Measurements from ENCODE around the gene PNMA6E. TPM values are rescaled to one million over a fixed set of nuclear protein-coding genes. Genes with fewer than 3 reads are reported as not detected.

Gene PNMA6E
- total RNA-seq, 4 donors from 2014 or later = not detected

DNA sequence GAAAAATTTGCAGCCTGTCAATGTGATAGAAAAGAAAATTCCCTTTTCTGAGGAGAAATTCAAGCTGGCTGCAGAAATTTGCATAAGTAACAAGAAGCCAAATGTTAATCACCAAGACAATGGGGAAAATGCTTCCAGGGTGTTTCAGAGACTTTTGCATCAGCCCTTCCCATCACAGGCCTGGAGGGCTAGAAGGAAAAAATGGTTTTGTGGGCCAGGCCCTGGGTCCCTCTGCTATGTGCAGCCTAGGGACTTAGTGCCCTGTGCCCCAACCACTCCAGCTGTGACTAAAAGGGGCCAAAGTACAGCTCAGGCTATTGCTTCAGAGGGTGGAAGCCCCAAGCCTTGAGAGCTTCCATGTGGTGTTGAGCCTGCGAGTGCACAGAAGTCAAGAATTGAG lies 43.3 kb downstream of the PNMA6E start:
- no peak overlapping the region for H3K4me3 ChIP-seq
- no peak overlapping the region for H3K27ac ChIP-seq
- no peak for DNase-seq
- peaks cover 0 to 5% (median 0%) of the 10 kb centered on the region in 4 donors for H3K9me3 ChIP-seq
- TF ChIP-seq CTCF (IDR thresholded peaks at IDR 0.05) (no peak), POLR2A (IDR thresholded peaks at IDR 0.05) (no peak)
- no peaks in the 10 kb centered on the region for H3K36me3 ChIP-seq
- H3K4me1 ChIP-seq = no peaks in the 10 kb centered on the region
- H3K27me3 ChIP-seq = no peaks in the 10 kb centered on the region

- no peak for DNase-seq
- peaks cover 0 to 5% (median 0%) of the 10 kb centered on the region in 4 donors for H3K9me3 ChIP-seq
- H3K4me1 ChIP-seq = no peaks in the 10 kb centered on the region
- H3K27ac ChIP-seq = no peak overlapping the region
- no peaks in the 10 kb centered on the region for H3K27me3 ChIP-seq
- H3K4me3 ChIP-seq = no peak overlapping the region
- no peaks in the 10 kb centered on the region for H3K36me3 ChIP-seq
- no peak for TF ChIP-seq POLR2A (IDR thresholded peaks at IDR 0.05)
Observed at GRCh38 chrX:153353416-153353815, 47.7 kb downstream of the PNMA6E start.

DNA sequence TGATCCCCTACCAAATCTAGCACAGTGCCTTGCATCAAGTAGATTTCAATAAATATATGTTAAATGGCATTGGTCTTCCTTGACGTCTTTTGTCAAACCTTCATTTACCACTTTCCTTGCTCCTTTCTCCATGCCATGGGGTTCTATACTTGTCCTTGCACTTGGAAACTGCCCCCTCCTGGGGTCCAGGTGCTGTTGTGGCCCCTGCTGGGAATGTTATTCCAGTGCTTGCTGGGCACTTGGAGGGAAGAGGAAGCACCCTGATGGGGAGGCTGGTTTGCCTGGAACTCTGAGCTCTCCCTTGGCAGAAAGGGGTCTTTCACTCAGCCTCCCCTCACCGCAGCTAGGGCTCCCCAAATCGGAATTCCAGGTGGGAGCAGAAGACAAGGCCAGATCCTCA lies 48.3 kb downstream of the PNMA6E start:
- no peak for DNase-seq
- H3K27me3 ChIP-seq = no peaks in the 10 kb centered on the region
- no peaks in the 10 kb centered on the region for H3K36me3 ChIP-seq
- H3K27ac ChIP-seq = no peak overlapping the region
- no peaks in the 10 kb centered on the region for H3K4me1 ChIP-seq
- no peak overlapping the region for H3K4me3 ChIP-seq
- TF ChIP-seq CTCF (IDR thresholded peaks at IDR 0.05) = no peak
- TF ChIP-seq POLR2A (IDR thresholded peaks at IDR 0.05) = no peak
- H3K9me3 ChIP-seq = peaks cover 0 to 1% (median 0%) of the 10 kb centered on the region in 4 donors

GRCh38 chrX:153351981-153352380 lies 49.2 kb downstream of the PNMA6E start:
- no peak for DNase-seq
- H3K4me1 ChIP-seq = no peaks in the 10 kb centered on the region
- no peak for TF ChIP-seq CTCF (IDR thresholded peaks at IDR 0.05)
- TF ChIP-seq POLR2A (IDR thresholded peaks at IDR 0.05) = no peak

GRCh38 chrX:153349952-153350351 lies 51.2 kb downstream of the PNMA6E start:
- TF ChIP-seq CTCF (IDR thresholded peaks at IDR 0.05) (no peak), POLR2A (IDR thresholded peaks at IDR 0.05) (no peak)
- Histone ChIP-seq H3K4me1 (no peaks in the 10 kb centered on the region), H3K36me3 (peaks cover 0 to 5% (median 0%) of the 10 kb centered on the region in 3 donors), H3K4me3 (no peak overlapping the region), H3K27me3 (no peaks in the 10 kb centered on the region), H3K27ac (no peak overlapping the region), H3K9me3 (no peaks in the 10 kb centered on the region)
- DNase-seq = no peak

More at GRCh38 chrX:153351981-153352380, 49.2 kb downstream of the PNMA6E start:
- H3K9me3 ChIP-seq = no peaks in the 10 kb centered on the region
- peaks cover 0 to 5% (median 0%) of the 10 kb centered on the region in 3 donors for H3K36me3 ChIP-seq
- H3K4me3 ChIP-seq = no peak overlapping the region
- no peaks in the 10 kb centered on the region for H3K27me3 ChIP-seq
- H3K27ac ChIP-seq = no peak overlapping the region

DNA sequence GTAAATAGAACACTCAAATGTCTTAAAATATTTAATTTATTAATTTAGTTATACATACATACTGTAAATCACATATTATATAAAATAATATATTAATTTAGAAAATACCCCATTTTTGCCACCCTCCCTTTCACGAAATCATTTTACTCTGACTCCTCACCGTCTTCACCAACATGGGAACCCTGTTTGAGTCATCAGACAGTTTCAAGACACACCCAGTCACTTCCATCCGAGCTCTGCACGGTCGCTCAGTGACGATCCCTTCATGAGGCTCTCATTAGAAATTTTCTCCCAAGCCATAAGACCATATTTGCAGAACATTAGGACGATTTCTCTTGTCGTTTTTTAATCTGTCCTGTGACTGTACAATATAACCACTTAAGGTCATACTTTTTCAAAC lies 52.7 kb downstream of the PNMA6E start:
- H3K9me3 ChIP-seq = no peaks in the 10 kb centered on the region
- TF ChIP-seq CTCF (IDR thresholded peaks at IDR 0.05) (no peak), POLR2A (IDR thresholded peaks at IDR 0.05) (no peak)
- no peak overlapping the region for H3K27ac ChIP-seq
- no peaks in the 10 kb centered on the region for H3K4me1 ChIP-seq
- H3K4me3 ChIP-seq = no peak overlapping the region
- peaks cover 0 to 15% (median 0%) of the 10 kb centered on the region in 3 donors for H3K36me3 ChIP-seq
- no peak for DNase-seq
- no peaks in the 10 kb centered on the region for H3K27me3 ChIP-seq
